ENCODE data around the gene HOXD9. TPM values are rescaled to one million over a fixed set of nuclear protein-coding genes. Genes with fewer than 3 reads are reported as not detected.
A peak's percentile ranks its signal among the peaks of the same experiment; 100 is the strongest.

The HOXD9 gene
- total RNA-seq, 1 experiment from 2014 or later, result 1.8 TPM

GRCh38 chr2:176124947-176125771, 2.6 kb downstream of the HOXD9 start:
- Histone ChIP-seq H3K27ac (no peak overlapping the region), H3K36me3 (peaks cover under 1% of the 10 kb centered on the region), H3K4me1 (replicated peaks) (peaks cover 19% of the 10 kb centered on the region), H3K4me3 (no peak overlapping the region), H3K9me3 (replicated peaks) (no peaks in the 10 kb centered on the region), H3K27me3 (replicated peaks) (peaks cover 13% of the 10 kb centered on the region; the same call in 1 of the 2 replicates)
- no peak for DNase-seq (ENCODE audit: low read depth in 1 of 2, low spot score in 2 of 2)

GRCh38 chr2:176125772-176126054, 3.2 kb downstream of the HOXD9 start:
- H3K36me3 ChIP-seq, result peaks cover 4% of the 10 kb centered on the region
- H3K4me3 ChIP-seq, result no peak overlapping the region
- H3K4me1 ChIP-seq (replicated peaks), result peaks cover 19% of the 10 kb centered on the region
- no peak for DNase-seq (ENCODE audit: low read depth in 1 of 2, low spot score in 2 of 2)
- H3K27me3 ChIP-seq (replicated peaks), result peaks cover 10% of the 10 kb centered on the region; the same call in 1 of the 2 replicates
- no peaks in the 10 kb centered on the region for H3K9me3 ChIP-seq (replicated peaks)
- H3K27ac ChIP-seq, result no peak overlapping the region

- H3K27ac ChIP-seq, result no peak overlapping the region
Observed at GRCh38 chr2:176126929-176127773, 4.6 kb downstream of the HOXD9 start.

GRCh38 chr2:176127774-176128072, 5.2 kb downstream of the HOXD9 start:
- Histone ChIP-seq H3K9me3 (replicated peaks) (no peaks in the 10 kb centered on the region), H3K4me1 (replicated peaks) (peaks cover 17% of the 10 kb centered on the region), H3K4me3 (no peak overlapping the region), H3K36me3 (peaks cover 8% of the 10 kb centered on the region), H3K27ac (no peak overlapping the region), H3K27me3 (replicated peaks) (0 out of 2 replicates have a peak, but pooled peaks cover 4% of the 10 kb centered on the region)
- no peak for DNase-seq (ENCODE audit: low read depth in 1 of 2, low spot score in 2 of 2)

More at GRCh38 chr2:176126929-176127773, 4.6 kb downstream of the HOXD9 start:
- H3K9me3 ChIP-seq (replicated peaks), result no peaks in the 10 kb centered on the region
- 0 out of 2 replicates have a peak, but pooled peaks cover 4% of the 10 kb centered on the region for H3K27me3 ChIP-seq (replicated peaks)
- H3K4me1 ChIP-seq (replicated peaks), result peaks cover 17% of the 10 kb centered on the region
- peaks cover 5% of the 10 kb centered on the region for H3K36me3 ChIP-seq
- no peak overlapping the region for H3K4me3 ChIP-seq
- DNase-seq (ENCODE audit: low read depth in 1 of 2, low spot score in 2 of 2), result peak in 1 of 2 experiments; percentile 52

GRCh38 chr2:176128172-176128981, 5.9 kb downstream of the HOXD9 start:
- peak overlapping the region; percentile 90; the same call in 1 of the 2 replicates for H3K4me3 ChIP-seq

GRCh38 chr2:176128982-176129796, 6.7 kb downstream of the HOXD9 start, which contains the start of gene HOXD8:
Gene HOXD8, plus strand, starts transcription at chr2:176129705. Its CDS starts 662 bp downstream, at chr2:176130367.
- DNase-seq (ENCODE audit: low read depth in 1 of 2, low spot score in 2 of 2), result peak; percentile 83 to 84
- H3K27me3 ChIP-seq (replicated peaks), result no peaks in the 10 kb centered on the region
- H3K36me3 ChIP-seq, result peaks cover 8% of the 10 kb centered on the region
- H3K4me1 ChIP-seq (replicated peaks), result peaks cover 12% of the 10 kb centered on the region
- peak within 1 kb of the TSS; percentile 71 for H3K27ac ChIP-seq
- no peaks in the 10 kb centered on the region for H3K9me3 ChIP-seq (replicated peaks)
- H3K4me3 ChIP-seq, result peak within 1 kb of the TSS; percentile 90

More at GRCh38 chr2:176128172-176128981, 5.9 kb downstream of the HOXD9 start:
- Histone ChIP-seq H3K27me3 (replicated peaks) (0 out of 2 replicates have a peak, but pooled peaks cover 1% of the 10 kb centered on the region), H3K36me3 (peaks cover 8% of the 10 kb centered on the region), H3K9me3 (replicated peaks) (no peaks in the 10 kb centered on the region), H3K4me1 (replicated peaks) (peaks cover 12% of the 10 kb centered on the region), H3K27ac (no peak overlapping the region)
- DNase-seq (ENCODE audit: low read depth in 1 of 2, low spot score in 2 of 2), result no peak

- DNase-seq (ENCODE audit: low read depth in 1 of 2, low spot score in 2 of 2), result no peak
- no peaks in the 10 kb centered on the region for H3K27me3 ChIP-seq (replicated peaks)
- H3K9me3 ChIP-seq (replicated peaks), result no peaks in the 10 kb centered on the region
- peak overlapping the region; percentile 71 for H3K27ac ChIP-seq
- H3K4me1 ChIP-seq (replicated peaks), result peaks cover 15% of the 10 kb centered on the region
- peak overlapping the region; percentile 90 for H3K4me3 ChIP-seq
- H3K36me3 ChIP-seq, result peaks cover 13% of the 10 kb centered on the region
Observed at GRCh38 chr2:176129813-176130146, 7.3 kb downstream of the HOXD9 start.

- peak overlapping the region; percentile 90 for H3K4me3 ChIP-seq
- no peaks in the 10 kb centered on the region for H3K9me3 ChIP-seq (replicated peaks)
- peak overlapping the region; percentile 71 for H3K27ac ChIP-seq
- peaks cover 13% of the 10 kb centered on the region for H3K36me3 ChIP-seq
- peaks cover 21% of the 10 kb centered on the region for H3K4me1 ChIP-seq (replicated peaks)
- DNase-seq (ENCODE audit: low read depth in 1 of 2, low spot score in 2 of 2), result peak; percentile 64 to 75
- no peaks in the 10 kb centered on the region for H3K27me3 ChIP-seq (replicated peaks)
Observed at GRCh38 chr2:176130147-176130956, 7.8 kb downstream of the HOXD9 start.

GRCh38 chr2:176130957-176131847, 8.7 kb downstream of the HOXD9 start:
- Histone ChIP-seq H3K27me3 (replicated peaks) (no peaks in the 10 kb centered on the region), H3K9me3 (replicated peaks) (no peaks in the 10 kb centered on the region), H3K4me1 (replicated peaks) (peaks cover 25% of the 10 kb centered on the region), H3K36me3 (peaks cover 13% of the 10 kb centered on the region), H3K27ac (0 out of 2 replicates have a peak overlapping the region, but pooled peaks have one; percentile 71), H3K4me3 (peak overlapping the region; percentile 90)
- DNase-seq (ENCODE audit: low read depth in 1 of 2, low spot score in 2 of 2), result no peak

- DNase-seq (ENCODE audit: low read depth in 1 of 2, low spot score in 2 of 2), result no peak
- peaks cover 25% of the 10 kb centered on the region for H3K4me1 ChIP-seq (replicated peaks)
- H3K9me3 ChIP-seq (replicated peaks), result no peaks in the 10 kb centered on the region
- H3K27me3 ChIP-seq (replicated peaks), result no peaks in the 10 kb centered on the region
- H3K36me3 ChIP-seq, result peaks cover 13% of the 10 kb centered on the region
- no peak overlapping the region for H3K4me3 ChIP-seq
- H3K27ac ChIP-seq, result no peak overlapping the region
Observed at GRCh38 chr2:176131848-176132158, 9.3 kb downstream of the HOXD9 start.

- no peak overlapping the region for H3K27ac ChIP-seq
- no peaks in the 10 kb centered on the region for H3K27me3 ChIP-seq (replicated peaks)
- H3K4me3 ChIP-seq, result no peak overlapping the region
- DNase-seq (ENCODE audit: low read depth in 1 of 2, low spot score in 2 of 2), result no peak
- H3K36me3 ChIP-seq, result peaks cover 13% of the 10 kb centered on the region
- peaks cover 25% of the 10 kb centered on the region for H3K4me1 ChIP-seq (replicated peaks)
- H3K9me3 ChIP-seq (replicated peaks), result no peaks in the 10 kb centered on the region
Observed at GRCh38 chr2:176132205-176133171, 10.0 kb downstream of the HOXD9 start.
